Tibial nerve (tissue), 4 donors: ENCODE results near the gene NEMF.

Experiments used
- EP300 ChIP-seq, 2 donors: sonication (generic); formaldehyde crosslinking; IDR thresholded peaks; one replicate each; pipeline ENCODE4 v1.6.1; 2017; ENCODE audit warnings: antibody characterized with exemption in 2 of 2, mild to moderate bottlenecking in 1 of 2
- POLR2A ChIP-seq, 2 donors: fragments of 450-650 bp; IDR thresholded peaks; one replicate each; pipeline ENCODE4 v1.6.1; 2017; ENCODE audit warnings: antibody characterized with exemption in 2 of 2, mild to moderate bottlenecking in 2 of 2, moderate library complexity in 2 of 2
- TF ChIP-seq, protein P1 (sequence below), 5 experiments: fragments of 200-600 bp in 3 of 5; fragments of 450-650 bp in 2 of 5; sonication (generic) in 3 of 5; IDR thresholded peaks; one replicate each; pipeline ENCODE4 v1.5.1; 2016 to 2019; ENCODE audit warnings: antibody characterized with exemption in 5 of 5, mild to moderate bottlenecking in 3 of 5, moderate library complexity in 2 of 5

DNA sequence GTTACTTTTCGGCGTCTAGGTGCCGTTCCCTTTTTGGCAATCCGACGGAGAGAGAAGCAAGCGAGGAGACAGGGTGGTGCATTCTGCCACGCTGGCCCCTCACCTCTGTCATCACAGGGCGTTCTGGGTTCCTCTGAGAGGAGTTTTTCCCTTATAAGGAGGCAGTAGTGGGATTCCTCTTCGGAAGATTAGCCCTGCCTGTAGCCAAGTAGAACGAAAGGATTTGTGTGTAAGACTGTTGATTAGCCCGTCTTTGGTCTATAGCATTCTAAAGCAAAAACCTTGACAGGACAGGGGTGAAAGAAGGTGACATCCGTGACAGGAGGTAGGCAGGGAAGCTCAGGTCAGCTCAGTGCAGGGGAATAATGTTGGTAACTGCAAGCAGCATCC is 9.1 kb upstream of the NEMF start:
- TF ChIP-seq, protein P1, sequence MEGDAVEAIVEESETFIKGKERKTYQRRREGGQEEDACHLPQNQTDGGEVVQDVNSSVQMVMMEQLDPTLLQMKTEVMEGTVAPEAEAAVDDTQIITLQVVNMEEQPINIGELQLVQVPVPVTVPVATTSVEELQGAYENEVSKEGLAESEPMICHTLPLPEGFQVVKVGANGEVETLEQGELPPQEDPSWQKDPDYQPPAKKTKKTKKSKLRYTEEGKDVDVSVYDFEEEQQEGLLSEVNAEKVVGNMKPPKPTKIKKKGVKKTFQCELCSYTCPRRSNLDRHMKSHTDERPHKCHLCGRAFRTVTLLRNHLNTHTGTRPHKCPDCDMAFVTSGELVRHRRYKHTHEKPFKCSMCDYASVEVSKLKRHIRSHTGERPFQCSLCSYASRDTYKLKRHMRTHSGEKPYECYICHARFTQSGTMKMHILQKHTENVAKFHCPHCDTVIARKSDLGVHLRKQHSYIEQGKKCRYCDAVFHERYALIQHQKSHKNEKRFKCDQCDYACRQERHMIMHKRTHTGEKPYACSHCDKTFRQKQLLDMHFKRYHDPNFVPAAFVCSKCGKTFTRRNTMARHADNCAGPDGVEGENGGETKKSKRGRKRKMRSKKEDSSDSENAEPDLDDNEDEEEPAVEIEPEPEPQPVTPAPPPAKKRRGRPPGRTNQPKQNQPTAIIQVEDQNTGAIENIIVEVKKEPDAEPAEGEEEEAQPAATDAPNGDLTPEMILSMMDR (IDR thresholded peaks at IDR 0.05): no peak
- peak in 1 of 2 donors; percentile 49 for TF ChIP-seq POLR2A (IDR thresholded peaks at IDR 0.05)
- no peak for TF ChIP-seq EP300 (IDR thresholded peaks at IDR 0.05)
